Measurements from ENCODE around the gene NSMCE4A.
A peak's percentile ranks its signal among the peaks of the same experiment; 100 is the strongest.
"Not testable (repeated sequence)": the region's sequence is repeated elsewhere in the genome, so short reads cannot be mapped to it uniquely, and the experiment has no call there.

NSMCE4A gene

DNA sequence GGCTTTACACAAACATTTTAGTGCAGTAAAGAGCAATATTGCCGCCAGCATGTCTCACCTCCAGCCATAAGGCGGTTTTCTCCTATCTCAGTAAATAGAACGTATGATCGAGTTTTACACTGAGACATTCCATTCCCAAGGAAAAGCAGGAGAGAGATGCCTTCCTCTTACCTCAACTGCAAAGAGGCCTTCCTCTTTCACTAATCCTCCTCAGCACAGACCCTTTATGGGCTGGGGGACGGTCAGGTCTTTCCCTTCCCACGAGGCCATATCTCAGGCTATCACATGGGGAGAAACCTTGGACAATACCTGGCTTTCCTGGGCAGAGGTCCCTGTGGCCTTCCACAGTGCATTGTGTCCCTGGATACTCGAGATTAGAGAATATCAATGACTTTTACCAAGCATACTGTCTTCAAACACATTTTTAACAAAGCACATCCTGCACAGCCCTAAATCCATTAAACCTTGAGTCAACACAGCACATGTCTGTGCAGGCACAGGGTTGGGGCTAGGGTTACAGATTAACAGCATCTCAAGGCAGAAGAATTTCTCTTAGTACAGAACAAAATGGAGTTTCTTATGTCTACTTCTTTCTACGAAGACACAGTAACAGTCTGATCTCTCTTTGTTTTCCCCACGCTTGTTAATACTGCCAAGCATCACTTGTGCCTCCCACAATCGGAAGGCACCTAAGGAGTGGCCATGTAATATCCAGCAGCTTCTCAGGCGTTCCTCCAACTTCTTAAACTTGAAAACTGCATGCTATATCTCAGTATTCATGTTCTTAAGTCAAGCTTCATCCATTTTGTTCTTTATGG is 44.5 kb downstream of the NSMCE4A start:
- DNase-seq = not testable (repeated sequence)

DNA sequence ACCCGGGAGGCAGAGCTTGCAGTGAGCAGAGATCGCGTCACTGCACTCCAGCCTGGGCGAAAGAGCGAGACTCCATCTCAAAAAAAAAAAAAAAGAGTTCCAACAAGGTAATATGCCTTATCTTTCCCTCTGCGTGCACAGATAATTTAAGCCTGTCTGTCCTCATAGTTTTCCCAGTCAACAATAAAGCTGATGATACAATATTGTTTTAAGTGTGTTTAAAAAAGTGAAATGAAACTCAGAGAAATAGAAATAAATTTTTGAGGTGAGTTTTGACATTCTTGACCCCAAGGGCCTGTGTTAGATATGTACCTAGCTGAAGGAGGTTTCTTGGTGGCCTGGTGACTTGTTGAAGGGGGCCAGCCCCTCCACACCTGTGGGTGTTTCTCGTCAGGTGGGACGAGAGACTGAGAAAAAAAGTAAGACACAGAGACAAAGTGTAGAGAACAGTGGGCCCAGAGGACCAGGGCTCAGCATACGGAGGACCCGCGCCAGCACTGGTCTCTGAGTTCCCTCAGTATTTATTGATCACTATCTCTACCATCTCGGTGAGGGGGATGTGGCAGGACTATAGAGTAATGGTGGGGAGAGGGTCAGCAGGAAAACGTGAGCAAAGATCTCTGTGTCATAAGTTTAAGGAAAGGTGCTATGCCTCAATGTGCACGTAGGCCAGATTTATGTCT is 45.3 kb downstream of the NSMCE4A start:
- not testable (repeated sequence) for DNase-seq

DNA sequence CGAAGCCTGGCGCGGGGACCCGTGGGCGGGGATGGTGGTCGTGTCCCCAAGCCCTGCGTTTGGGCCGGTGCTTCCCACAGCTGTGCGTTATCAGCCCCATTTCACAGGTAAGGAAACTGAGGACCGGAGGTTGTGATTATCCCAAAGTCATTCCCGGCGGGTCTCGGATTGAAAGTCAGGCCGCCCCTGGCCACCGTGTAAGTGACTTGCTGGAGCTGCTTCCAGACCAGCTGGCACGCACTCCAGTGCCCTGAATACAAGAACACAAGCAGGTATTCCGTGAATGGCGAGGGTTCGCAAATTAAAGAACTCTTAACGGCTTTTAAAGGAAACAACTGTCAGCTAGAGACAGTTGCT is 46.5 kb downstream of the NSMCE4A start:
- DNase-seq = no peak

DNA sequence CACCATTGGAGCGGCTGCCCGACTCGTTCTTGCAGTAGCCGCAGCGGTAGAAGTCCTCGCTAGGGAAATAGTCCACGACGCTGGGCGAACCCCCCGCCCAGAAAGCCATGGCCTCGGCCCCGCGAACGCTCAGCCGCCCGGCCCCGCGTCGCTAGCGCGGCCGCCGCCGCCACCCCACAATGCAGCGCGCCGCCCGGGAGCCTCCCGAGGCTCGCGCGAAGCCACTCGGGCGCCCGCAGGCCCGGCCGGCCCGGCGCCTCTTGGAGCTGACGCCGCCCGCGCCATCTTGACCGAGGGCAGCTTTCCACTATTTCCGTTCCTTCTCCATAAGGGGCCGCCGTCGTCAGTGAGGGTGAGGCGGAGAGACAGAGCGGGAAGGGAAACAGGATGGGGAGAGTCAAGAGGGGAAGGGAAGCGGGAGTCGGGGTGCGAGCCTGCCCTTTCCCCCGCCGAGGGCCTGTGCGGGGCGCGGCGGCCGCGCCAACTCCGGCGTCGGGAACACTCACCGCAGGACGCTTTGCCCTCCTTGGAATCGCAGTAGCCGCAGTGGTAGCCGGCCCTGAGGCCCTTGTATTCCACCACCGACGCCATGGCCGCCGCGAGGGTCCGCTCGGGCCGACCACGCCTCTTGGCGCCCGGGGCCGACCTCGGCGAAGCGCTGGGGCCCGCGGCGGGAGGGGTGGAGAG is 47.0 kb downstream of the NSMCE4A start, which contains the start of gene ATE1:
ATE1 (minus strand) TSS at position 191 of the 687 bp plus-strand sequence; CDS start at position 109, 82 bp downstream.
- DNase-seq = peak; percentile 80

DNA sequence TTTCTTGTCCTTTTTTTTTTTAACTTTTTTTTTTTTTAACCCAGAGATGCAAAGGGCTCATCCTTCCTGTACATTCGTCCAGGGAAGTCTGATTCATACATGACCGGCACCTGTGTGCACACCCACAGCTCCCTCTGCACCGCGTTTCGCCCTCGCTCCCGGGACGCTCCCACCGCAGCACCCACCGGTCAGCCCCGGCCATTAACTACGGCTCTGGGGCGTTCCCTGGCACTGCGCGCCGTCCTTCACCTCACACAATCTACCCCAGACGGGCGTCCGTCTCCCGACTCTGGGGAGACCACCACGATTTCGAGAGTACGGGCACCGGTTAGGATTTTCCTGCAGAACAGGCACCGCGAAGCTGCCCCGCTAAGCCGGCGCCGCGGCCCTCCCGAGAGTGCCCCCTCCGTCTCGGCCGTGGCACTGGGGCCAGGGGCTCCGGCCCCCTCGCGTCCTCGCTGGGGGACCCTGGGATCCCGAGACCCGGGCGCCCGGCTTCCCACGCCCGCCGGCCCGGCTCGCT is 47.6 kb downstream of the NSMCE4A start:
- peak; percentile 7 for DNase-seq

DNA sequence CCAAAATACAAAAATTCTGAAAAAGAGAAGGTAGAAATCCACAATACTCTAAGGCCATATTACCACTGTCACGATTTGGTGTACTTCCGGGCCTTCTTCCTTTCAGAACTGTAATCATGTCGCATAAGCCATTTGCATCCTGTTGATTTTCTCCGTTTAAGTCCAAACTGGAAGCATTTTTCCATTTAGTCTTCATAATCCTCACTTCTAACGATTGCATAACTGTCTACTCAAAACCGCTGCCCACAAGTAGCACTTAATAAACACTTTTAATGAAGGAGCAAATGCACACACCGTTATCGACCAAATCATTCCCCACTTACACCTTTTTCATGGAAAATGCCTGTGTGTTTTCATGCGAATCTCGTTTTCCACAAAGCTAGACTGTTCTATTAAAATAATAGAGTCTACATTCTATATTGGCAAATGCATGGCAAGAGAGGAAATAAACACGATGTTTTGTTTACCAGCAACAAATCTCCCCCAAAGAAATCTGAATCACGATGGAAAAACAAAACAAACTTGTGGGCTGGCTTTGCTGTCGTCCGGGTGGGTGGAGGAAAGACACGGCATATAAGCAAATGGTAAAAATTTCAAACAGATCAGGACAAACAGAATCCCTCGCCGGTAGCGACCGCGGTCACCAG is 48.2 kb downstream of the NSMCE4A start:
- no peak for DNase-seq

DNA sequence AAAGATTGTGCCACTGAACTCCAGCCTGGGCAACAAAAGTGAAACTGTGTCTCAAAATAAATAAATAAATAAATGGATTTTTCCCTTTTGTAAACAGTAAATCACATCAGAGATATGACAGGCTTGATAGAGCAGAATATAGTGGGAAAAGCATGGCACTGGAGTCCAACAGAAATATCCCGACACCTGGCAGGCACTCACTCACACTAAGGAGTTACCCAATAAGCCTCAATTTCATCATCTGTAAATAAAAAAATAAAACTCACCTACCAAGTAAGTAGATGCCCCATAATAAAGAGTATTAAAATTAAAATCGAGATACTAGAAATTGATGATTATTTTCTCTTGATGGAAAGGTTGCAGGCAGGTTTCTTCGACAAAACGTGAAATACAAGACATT is 48.9 kb downstream of the NSMCE4A start:
- no peak for DNase-seq

DNA sequence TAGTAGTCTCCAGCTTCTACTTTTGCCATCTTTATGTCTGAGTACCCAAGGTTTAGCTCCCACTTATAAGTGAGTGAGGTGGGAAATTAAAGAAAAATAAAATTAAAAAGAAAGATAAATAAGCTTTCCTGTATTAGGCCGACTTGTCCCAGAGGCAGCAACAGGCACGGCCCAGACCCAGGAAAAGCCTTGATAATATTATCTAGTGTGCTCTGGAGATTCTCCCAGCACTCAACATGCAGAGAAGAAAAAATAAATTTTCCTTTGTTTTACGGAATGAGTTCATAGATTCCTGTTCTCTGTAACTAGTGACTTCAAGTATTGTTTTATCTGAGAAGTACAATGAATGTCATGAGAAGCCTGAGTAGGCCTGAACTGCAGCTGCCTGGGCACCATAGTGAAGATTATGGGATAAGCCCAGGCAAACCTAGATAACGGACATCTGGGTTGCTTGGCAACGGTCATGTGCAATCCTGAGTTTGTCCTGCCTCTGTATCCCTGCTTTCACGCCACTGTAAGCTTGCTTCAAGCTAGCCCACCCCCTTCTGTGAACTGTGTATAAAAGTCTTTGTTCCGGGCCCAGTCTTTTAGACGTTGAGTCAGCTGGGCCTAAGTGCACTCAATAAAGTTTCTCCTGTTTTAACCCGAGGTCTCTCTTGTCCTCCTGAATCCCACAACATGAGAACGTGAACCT is 53.6 kb downstream of the NSMCE4A start:
- DNase-seq = no peak

DNA sequence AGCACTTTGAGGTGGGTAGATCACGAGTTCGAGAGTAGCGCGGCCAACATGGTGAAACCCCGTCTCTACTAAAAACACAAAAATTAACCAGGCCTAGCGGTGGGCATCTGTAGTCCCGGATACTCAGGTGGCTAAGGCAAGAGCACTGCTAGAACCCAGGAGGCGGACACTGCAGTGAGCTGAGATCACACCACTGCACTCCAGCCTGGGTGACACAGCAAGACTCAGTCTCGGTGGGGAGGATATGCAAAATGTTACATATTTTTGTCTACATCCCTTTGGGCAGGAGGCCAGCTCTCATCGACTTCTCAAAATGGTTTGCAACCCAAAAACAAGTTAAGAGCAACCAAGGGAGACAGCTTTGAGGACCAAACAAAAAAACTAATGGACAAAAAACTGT is 55.4 kb downstream of the NSMCE4A start:
- DNase-seq = no peak

DNA sequence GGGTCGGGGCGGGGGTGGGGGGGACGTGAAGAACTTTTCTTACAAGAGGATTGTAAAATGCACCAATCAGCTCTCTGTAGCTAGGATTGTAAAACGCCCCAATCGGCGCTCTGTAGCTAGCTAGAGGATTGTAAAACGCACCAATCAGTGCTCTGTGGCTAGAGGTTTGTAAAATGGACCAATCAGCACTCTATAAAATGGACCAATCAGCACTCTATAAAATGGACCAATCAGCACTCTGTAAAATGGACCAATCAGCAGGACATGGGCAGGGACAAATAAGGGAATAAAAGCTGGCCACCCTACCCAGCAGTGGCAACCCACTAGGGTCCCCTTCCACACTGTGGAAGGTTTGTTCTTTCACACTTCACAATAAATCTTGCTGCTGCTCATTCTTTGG is 56.2 kb downstream of the NSMCE4A start:
- DNase-seq = not testable (repeated sequence)

DNA sequence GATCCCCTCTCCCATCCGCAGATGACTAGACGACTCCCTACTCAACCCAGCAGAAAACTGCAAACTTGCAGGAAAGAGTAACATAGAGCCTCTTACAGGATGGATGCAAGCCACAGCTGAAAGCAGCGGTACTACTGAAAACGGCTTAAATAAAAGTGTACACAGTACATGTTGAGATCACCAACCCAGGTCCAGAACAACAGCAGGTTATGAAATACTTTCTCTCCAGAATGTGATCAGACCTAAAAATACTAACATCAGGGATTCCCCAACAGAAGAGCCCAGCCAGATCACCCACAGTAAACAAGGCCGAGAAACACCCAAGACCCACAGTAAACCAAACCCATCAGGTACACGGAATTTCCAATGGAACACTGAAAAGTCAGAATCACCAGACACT is 60.4 kb downstream of the NSMCE4A start:
- no peak for DNase-seq

DNA sequence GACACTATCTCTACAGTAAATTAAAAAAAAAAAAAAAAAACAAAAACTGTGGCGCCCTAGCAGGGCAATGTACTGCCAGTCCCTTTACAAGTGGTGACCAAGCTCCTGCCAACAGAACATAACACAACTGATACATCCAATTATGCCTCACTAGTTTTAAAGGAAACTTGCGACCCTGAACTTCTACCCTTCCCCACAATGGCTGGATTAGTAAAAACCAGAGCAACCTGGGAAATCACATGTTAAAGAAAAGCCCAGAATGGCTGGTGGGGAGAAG is 63.7 kb downstream of the NSMCE4A start:
- no peak for DNase-seq

DNA sequence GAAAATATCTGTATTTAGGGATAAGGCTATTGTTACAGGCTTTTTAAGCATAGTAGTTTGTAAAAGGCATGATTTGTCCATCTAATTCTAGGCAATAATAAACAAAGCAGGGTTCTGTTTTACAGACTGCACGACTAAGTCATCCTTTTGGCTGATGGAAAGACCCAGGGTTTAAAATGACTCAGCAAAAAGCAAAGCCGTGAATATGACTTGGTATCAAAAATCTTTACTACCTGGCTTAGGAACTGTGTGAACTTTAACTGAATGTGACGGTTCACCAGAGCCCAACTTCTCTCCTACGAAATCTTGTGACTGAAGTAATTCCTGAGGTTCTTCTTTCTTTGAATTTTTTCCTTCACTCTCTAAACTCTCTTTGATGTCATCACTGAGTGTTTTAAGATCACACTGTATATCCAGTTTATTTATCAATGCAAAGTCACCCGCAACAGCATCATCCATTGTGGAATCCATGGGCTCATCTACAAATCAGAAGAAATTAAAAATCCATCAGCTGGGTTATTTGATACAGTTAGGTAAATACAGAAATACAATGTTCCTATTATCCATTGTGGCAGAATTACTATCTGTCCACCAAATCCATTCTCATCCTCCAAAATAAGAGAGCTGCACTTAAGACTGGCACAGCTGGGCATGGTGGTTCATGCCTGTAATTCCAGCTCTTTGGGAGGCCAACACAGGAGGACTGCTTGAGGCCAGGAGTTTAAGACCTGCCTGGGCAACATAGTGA is 64.2 kb downstream of the NSMCE4A start:
- DNase-seq = no peak
